AML-193 (cell line): ENCODE data around the gene RPS6KB1.
A peak's percentile ranks its signal among the peaks of the same experiment; 100 is the strongest.
"Not testable (repeated sequence)": the region's sequence is repeated elsewhere in the genome, so short reads cannot be mapped to it uniquely, and the experiment has no call there.

ENCODE experiments used
- DNase-seq, 2 experiments: peaks; one replicate each; lab custom pipeline; 2025; lab: John Stamatoyannopoulos, UW

RPS6KB1 gene

GRCh38 chr17:59872351-59872750, 20.6 kb upstream of the RPS6KB1 start:
- DNase-seq = no peak

GRCh38 chr17:59873414-59873813, 19.5 kb upstream of the RPS6KB1 start:
- not testable (repeated sequence) for DNase-seq

- no peak for DNase-seq
Observed at GRCh38 chr17:59874376-59874775, 18.5 kb upstream of the RPS6KB1 start.

- peak; percentile 81 to 82 for DNase-seq
Observed at GRCh38 chr17:59876107-59876506, 16.8 kb upstream of the RPS6KB1 start.

GRCh38 chr17:59877965-59878364, 15.0 kb upstream of the RPS6KB1 start:
- no peak for DNase-seq

- no peak for DNase-seq
Observed at GRCh38 chr17:59878624-59879023, 14.3 kb upstream of the RPS6KB1 start.

GRCh38 chr17:59884861-59885260, 8.1 kb upstream of the RPS6KB1 start:
- DNase-seq = no peak

- no peak for DNase-seq
Observed at GRCh38 chr17:59888145-59888750, 4.7 kb upstream of the RPS6KB1 start.

- DNase-seq = no peak
Observed at GRCh38 chr17:59890720-59891119, 2.2 kb upstream of the RPS6KB1 start.

GRCh38 chr17:59892251-59892923, 534 bp upstream of the RPS6KB1 start:
- no peak for DNase-seq

- DNase-seq = peak in 1 of 2 experiments; percentile 29
Observed at GRCh38 chr17:59893676-59894100, 767 bp downstream of the RPS6KB1 start.

GRCh38 chr17:59897090-59897489, 4.2 kb downstream of the RPS6KB1 start:
- DNase-seq = no peak

- no peak for DNase-seq
Observed at GRCh38 chr17:59899099-59899498, 6.2 kb downstream of the RPS6KB1 start.

GRCh38 chr17:59901604-59902003, 8.7 kb downstream of the RPS6KB1 start:
- no peak for DNase-seq

GRCh38 chr17:59903455-59903854, 10.5 kb downstream of the RPS6KB1 start:
- DNase-seq = no peak

GRCh38 chr17:59907467-59907866, 14.5 kb downstream of the RPS6KB1 start:
- no peak for DNase-seq

- DNase-seq = peak; percentile 77 to 81
Observed at GRCh38 chr17:59914274-59914854, 21.4 kb downstream of the RPS6KB1 start.

- DNase-seq = no peak
Observed at GRCh38 chr17:59916446-59916845, 23.5 kb downstream of the RPS6KB1 start.

GRCh38 chr17:59920637-59921036, 27.7 kb downstream of the RPS6KB1 start:
- not testable (repeated sequence) for DNase-seq

GRCh38 chr17:59930121-59930520, 37.2 kb downstream of the RPS6KB1 start:
- not testable (repeated sequence) for DNase-seq

- DNase-seq = peak; percentile 8 to 12
Observed at GRCh38 chr17:59930768-59931167, 37.8 kb downstream of the RPS6KB1 start.

GRCh38 chr17:59933317-59933716, 40.4 kb downstream of the RPS6KB1 start:
- not testable (repeated sequence) for DNase-seq

- DNase-seq = not testable (repeated sequence)
Observed at GRCh38 chr17:59940697-59941096, 47.8 kb downstream of the RPS6KB1 start.
